Bronchial epithelial cell (primary cell): ENCODE measurements around the gene DCAF6. TPM values are rescaled to one million over a fixed set of nuclear protein-coding genes. Genes with fewer than 3 reads are reported as not detected.

ENCODE experiments used
- DNase-seq: peaks from one replicate; pipeline ENCODE4 v3.0.0-alpha.2; 2010; ENCODE audit warnings: low read depth
- FAIRE-seq: peaks from 2 replicates; lab custom pipeline; 2011; peaks lifted over from hg19 to GRCh38; lab: Jason Lieb, UNC
- H3K27me3 ChIP-seq: 2 replicates; pipeline ENCODE4 v1.5.1; 2011; ENCODE audit warnings: low read length; ENCODE audit not compliant: control insufficient read depth, insufficient read depth
- H3K36me3 ChIP-seq: 2 replicates; pipeline ENCODE4 v1.5.1; 2011; ENCODE audit warnings: low read length; ENCODE audit not compliant: control insufficient read depth, insufficient read depth
- H3K4me3 ChIP-seq: 2 replicates; pipeline ENCODE4 v1.5.1; 2011; ENCODE audit warnings: mild to moderate bottlenecking, low read depth, low read length, control low read depth
- total RNA-seq: library from RNA; depleted of rRNA; stranded (reverse); fragments of >200 nt; gene quantifications from 2 replicates; pipeline ENCODE4 v1.2.1, GENCODE V29; 2014
- TF ChIP-seq, protein P1 (sequence below): IDR thresholded peaks from 2 replicates; pipeline ENCODE4 v1.5.1; 2011; ENCODE audit warnings: mild to moderate bottlenecking, moderate library complexity, low read length, control low read depth, inconsistent platforms; ENCODE audit not compliant: insufficient read depth, severe bottlenecking

Gene DCAF6
- total RNA-seq, 1 donor from 2014 or later, result 28.2 TPM

- DNase-seq (peak; percentile 26), FAIRE-seq (no peak)
- Histone ChIP-seq H3K4me3 (no peak overlapping the region), H3K36me3 (peaks cover 2% of the 10 kb centered on the region), H3K27me3 (no peaks in the 10 kb centered on the region)
- TF ChIP-seq, protein P1, sequence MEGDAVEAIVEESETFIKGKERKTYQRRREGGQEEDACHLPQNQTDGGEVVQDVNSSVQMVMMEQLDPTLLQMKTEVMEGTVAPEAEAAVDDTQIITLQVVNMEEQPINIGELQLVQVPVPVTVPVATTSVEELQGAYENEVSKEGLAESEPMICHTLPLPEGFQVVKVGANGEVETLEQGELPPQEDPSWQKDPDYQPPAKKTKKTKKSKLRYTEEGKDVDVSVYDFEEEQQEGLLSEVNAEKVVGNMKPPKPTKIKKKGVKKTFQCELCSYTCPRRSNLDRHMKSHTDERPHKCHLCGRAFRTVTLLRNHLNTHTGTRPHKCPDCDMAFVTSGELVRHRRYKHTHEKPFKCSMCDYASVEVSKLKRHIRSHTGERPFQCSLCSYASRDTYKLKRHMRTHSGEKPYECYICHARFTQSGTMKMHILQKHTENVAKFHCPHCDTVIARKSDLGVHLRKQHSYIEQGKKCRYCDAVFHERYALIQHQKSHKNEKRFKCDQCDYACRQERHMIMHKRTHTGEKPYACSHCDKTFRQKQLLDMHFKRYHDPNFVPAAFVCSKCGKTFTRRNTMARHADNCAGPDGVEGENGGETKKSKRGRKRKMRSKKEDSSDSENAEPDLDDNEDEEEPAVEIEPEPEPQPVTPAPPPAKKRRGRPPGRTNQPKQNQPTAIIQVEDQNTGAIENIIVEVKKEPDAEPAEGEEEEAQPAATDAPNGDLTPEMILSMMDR, result peak; percentile 89
Measured at GRCh38 chr1:168084396-168085231, 148.1 kb downstream of the DCAF6 start.

GRCh38 chr1:168085401-168085872 lies 149.0 kb downstream of the DCAF6 start:
- H3K4me3 ChIP-seq, result no peak overlapping the region
- FAIRE-seq (no peak), DNase-seq (no peak)
- TF ChIP-seq, protein P1, result no peak
- peaks cover 2% of the 10 kb centered on the region for H3K36me3 ChIP-seq
- no peaks in the 10 kb centered on the region for H3K27me3 ChIP-seq

DNA sequence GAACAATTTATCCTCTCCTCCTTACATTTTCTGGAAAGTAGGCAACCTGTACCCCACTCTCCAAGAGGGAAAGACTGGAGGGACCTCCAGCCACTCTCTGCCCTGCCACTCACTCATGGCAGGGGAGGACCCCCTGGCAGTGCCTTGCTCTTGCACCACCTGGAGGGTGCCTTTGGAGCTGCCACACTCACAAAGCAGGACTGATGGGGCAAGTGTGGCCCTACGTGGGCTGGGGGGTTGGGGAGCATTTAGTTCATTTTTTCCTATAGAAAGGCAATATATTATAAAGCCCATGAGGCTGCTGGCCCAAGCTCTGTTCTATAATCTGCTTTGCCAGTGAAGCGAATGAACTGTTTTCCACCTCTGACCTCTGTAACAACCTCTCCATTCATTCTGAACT lies 150.0 kb downstream of the DCAF6 start:
- no peak for FAIRE-seq
- H3K27me3 ChIP-seq, result no peaks in the 10 kb centered on the region
- TF ChIP-seq, protein P1, result no peak
- DNase-seq, result no peak
- H3K36me3 ChIP-seq, result peaks cover 2% of the 10 kb centered on the region
- no peak overlapping the region for H3K4me3 ChIP-seq

DNA sequence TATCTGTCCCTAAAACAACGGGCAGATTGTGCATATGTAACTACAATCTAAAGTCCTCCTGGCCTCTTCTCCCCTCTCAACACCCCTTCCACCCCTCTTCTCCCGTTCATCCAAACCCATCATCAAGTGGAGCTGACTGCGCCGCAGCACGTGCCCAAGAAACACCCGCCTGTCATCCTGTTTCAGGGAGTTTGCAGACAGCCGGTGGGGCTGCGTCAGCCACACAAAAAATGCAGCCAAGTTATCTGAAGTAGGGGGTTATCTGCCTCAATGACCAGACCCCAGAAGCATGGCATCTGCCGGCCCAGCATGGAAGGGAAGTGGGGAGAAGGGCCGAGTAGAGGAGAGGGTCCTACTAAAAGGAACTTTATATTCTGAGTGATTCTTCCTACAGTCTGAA lies 151.2 kb downstream of the DCAF6 start:
- H3K4me3 ChIP-seq, result no peak overlapping the region
- FAIRE-seq, result no peak
- TF ChIP-seq, protein P1, result no peak

GRCh38 chr1:168088511-168089325 lies 152.2 kb downstream of the DCAF6 start:
- TF ChIP-seq, protein P1, result no peak
- no peak for FAIRE-seq

More for the DNA sequence above, 151.2 kb downstream of the DCAF6 start:
- H3K36me3 ChIP-seq, result peaks cover 2% of the 10 kb centered on the region
- no peak for DNase-seq
- H3K27me3 ChIP-seq, result no peaks in the 10 kb centered on the region

More at GRCh38 chr1:168088511-168089325, 152.2 kb downstream of the DCAF6 start:
- Histone ChIP-seq H3K4me3 (no peak overlapping the region), H3K27me3 (no peaks in the 10 kb centered on the region), H3K36me3 (peaks cover 2% of the 10 kb centered on the region)
- no peak for DNase-seq
